NCI-H1417 treated with DMSO at 0.1 percent for 48 hours (cell line): Measurements from ENCODE around the gene IFITM1.
"Not testable (repeated sequence)": the region's sequence is repeated elsewhere in the genome, so short reads cannot be mapped to it uniquely, and the experiment has no call there.

Experiments
- DNase-seq: peaks from one replicate; lab custom pipeline; 2025; lab: John Stamatoyannopoulos, UW

IFITM1 gene

GRCh38 chr11:326592-326841 is 12.7 kb downstream of the IFITM1 start:
- DNase-seq: no peak

DNA sequence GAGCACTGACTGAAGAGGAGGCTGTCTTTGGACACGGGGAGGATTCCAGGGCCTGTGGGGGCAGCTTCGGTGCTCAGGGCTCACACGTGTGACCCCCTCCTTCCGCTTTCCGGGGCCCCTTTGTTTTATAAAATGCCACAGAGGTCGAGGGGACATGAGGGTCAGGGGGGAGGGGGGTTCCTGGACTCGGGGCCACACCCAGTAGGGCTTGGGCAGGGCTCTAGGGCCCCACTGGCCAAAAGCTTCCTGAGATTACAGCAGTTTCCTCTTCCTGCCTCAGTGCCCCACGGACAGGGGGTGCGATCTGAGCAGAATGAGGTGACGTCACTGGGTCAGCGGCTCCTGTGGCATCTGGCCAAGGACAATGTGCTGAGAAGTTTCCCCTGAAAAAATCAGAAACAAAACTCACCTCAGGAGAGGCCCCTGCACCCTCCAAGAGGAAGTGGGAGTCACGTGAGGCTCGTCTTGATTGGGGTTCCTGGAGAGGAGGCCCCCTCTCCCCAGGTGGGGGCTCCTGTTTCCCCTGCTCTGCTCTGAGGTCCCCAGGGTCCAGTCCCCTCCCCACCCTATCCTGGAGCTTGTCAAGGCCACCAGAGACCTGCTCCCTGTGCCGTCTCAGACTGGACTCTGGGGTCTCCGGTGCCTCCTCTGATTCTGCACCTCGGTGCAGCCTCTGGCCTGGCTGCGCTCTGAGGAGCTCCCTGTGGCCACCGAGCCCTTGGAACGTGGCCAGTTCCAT is 13.2 kb downstream of the IFITM1 start:
- DNase-seq: no peak

- no peak for DNase-seq
Observed at GRCh38 chr11:327581-327923, 13.7 kb downstream of the IFITM1 start.

DNA sequence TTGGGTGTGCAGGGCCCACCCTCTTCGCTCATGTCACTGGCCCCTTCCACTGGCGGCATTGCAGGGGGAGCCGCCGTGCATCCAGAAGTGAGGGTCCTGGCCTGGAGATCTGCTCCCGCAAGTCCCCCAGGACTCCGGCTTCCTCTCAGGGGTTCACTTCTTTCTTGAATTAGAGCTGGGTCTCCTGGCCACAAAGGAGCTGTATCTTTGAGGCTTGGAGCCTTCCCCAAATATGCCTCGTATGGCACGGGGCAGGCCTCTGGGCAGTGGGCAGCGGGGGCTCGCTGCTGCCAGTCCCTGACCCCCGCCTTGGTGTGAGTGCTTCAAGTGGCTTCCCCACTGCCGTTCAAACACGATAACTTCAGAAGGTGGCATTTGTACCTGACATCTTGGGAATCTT is 14.2 kb downstream of the IFITM1 start:
- DNase-seq: no peak

DNA sequence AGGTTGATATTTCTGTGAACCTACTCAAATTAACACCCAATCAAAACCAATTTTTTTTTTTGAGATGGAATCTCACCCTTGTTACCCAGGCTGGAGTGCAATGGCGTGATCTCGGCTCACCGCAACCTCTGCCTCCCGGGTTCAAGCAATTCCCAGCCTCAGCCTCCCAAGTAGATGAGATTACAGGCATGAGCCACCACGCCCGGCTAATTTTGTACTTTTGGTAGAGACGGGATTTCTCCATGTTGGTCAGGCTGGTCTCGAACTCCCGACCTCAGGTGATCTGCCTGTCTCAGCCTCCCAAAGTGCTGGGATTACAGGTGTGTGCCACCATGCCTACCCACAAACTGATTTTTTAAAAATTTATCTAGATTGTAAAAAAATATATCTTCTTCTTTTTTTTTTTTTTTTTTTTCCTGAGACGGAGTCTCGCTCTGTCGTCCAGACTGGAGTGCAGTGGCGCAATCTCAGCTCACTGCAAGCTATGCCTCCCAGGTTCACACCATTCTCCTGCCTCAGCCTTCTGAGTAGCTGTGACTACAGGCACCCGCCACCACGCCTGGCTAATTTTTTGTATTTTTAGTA is 14.8 kb downstream of the IFITM1 start:
- DNase-seq: not testable (repeated sequence)

- no peak for DNase-seq
Observed at GRCh38 chr11:329886-330253, 16.0 kb downstream of the IFITM1 start.

DNA sequence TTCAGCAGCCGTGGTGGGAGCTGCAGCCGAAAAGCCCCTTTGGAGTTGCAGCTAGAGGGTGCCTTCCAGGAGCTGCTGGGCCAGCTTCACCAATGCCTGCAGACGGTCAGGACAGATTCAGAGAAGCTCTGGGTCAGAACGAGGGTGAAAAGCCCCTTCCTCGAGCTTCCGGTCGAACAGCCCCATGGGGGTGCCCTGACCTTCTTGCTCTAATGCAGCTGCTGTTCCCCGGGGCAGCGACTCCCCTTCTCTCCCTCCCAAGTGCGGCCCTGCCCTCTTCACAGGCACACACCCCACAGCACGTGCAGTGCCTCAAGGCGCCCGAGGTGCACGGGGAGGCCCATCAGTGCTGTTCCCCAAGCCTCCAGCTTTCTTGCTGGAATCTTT is 16.5 kb downstream of the IFITM1 start:
- no peak for DNase-seq

- DNase-seq: no peak
Observed at GRCh38 chr11:330694-331357, 17.0 kb downstream of the IFITM1 start.

- DNase-seq: no peak
Observed at GRCh38 chr11:331358-332060, 17.7 kb downstream of the IFITM1 start.

DNA sequence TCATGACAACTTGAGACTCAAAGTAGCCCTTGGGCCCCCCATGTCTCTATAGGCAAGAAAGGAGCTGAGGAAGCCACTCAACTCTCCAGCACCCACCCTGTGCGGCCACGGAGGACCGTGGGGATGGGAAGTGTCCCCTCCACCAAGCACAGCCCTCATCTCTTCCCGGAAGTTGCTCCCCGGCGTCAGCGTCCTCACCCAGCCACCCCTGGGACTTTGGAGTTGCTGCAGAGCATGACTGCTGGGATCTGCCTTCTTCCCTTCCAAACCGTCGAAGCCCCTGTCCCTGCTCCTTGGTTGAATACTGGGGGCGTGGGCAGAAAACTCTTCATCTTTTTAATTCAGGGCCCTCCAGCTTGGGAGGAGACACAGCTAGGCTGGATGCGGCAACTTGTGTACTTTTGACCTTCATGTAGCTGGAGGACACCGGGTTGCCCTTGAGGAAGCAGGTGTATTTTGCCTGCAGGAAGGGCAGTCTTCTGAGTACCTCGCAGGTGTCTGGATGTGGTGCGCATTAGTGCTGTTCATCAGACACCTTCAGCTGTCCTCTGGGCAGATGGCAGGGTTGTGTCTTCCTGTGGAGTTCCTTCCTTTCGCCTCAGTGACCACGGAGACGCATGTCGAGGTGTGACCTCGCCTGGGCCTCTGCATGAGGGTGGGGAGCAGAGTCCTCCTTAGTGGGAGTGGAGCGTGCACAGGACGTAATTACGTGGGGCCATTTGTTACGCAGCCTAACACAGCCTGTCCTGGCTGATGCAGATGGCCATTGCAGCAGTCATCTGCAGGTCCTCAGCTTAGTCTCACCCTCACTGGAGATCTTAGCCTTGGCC is 19.0 kb downstream of the IFITM1 start:
- no peak for DNase-seq

GRCh38 chr11:333616-334263 is 19.9 kb downstream of the IFITM1 start:
- not testable (repeated sequence) for DNase-seq

DNA sequence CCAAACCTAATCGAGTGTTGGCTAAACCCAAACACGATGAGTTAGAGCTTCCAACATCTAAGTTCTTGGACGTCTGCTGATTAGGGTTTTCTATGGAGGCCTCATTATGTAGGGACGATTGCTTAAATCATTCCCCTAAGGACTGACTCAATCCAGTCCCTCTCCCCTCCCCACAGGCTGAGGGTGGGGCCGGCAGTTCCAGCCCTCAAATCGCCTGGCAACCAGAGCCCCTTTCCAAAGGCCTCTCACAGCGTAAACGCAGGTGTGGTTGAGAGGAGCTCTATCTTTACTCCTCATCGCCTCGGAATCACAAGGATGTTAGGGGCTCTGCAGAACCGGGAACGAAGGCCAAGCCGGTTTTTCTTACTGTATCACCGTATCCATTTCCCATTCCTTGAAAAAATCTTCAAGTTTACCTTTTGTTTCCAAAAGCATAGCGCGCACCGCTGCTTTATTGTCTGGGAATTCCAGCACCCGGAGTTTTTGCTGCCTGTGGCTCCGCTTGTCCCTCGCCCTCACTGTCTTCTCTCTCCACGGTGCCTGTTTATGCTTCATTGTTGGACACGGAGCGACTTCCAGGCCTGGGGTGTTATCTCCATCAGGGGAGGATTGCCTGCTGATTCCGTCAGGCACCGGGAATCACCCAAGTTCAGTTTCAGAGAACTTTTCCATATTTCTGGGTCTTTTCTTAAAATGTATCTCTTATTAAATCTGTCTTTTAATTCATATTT is 20.6 kb downstream of the IFITM1 start:
- no peak for DNase-seq

DNA sequence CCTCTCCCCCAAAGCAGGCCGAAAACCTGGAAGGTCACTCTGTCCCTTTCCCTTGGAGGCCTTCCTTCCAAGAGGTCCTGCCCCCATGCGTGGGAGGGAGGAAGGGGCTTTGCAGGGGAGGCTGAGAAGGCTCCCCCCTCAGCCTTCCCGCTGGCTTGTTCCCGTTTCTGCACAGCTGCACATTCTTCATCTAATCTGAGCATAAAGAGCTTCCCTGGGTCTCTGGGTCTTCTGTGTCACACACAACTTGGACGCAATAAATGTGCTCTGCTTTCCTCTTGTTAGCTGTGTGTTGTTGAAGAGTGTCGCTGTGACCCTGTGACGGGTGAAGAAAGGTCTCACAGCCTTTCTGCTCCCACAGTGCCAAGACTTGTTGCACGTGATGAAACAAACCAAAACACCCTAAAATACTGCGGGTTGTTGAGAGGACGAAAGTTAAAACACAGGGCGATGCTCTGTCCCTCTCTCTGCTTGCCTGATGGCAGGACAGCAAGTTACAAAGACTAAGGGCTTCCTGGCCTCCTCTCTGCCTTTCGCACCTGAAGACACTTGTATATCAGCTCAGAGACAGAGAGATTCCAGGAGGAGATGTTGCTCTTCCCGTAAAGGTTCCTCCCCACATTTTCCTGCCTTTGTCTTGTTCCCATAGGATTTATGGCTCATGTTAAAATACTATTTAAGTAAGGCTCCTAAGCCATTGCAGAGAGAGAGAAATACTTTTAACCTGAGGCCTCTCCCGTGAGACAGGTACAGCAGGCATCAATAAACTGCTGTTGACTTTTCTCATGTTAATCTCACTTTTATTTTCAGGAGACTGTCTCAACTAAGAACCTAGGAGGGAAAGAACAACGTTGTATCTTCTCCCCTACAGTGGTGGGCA is 22.2 kb downstream of the IFITM1 start:
- DNase-seq: no peak

GRCh38 chr11:336659-337198 is 22.9 kb downstream of the IFITM1 start:
- no peak for DNase-seq

- DNase-seq: no peak
Observed at GRCh38 chr11:337711-338110, 23.9 kb downstream of the IFITM1 start.

DNA sequence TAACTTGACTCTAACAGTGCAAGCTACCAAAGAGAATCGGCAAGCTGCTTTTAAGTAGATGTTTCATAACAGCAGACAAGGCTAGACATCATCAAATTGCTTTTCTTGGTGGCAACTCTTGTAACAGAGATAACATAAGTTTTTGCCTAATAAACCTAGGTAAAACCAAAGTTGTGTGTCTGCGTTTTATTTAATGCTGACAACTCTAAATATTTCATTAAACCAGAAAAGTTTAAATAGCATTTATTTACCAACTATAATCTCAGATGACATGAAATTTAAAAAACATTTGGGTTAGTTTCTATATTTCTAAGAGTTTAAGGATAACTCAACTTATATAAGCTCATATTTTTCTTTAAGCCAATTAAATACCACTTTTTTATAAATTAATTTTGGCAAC is 26.1 kb downstream of the IFITM1 start:
- DNase-seq: no peak

- no peak for DNase-seq
Observed at GRCh38 chr11:340539-341512, 27.0 kb downstream of the IFITM1 start.

DNA sequence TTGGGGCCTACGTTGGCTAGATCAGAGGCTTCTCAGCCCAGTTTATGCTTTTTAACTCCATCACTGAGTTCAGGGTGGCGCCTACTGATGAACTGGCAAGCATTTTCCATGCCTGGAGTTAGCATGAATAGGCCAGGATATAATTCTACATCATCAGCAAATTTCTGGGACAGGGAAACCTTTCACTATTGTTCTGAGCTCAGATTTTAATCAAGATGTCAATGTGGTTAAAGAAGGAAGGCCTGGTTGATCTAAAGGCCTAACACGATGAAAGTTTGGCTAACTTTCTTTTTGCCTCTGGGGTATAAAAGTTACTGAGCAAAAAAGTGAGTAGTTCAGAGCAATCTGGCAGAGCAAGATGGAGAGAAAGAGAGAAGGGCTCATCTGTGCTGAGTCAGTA is 28.5 kb downstream of the IFITM1 start:
- DNase-seq: no peak
